Measurements from ENCODE around the gene FBXW9.

DNA sequence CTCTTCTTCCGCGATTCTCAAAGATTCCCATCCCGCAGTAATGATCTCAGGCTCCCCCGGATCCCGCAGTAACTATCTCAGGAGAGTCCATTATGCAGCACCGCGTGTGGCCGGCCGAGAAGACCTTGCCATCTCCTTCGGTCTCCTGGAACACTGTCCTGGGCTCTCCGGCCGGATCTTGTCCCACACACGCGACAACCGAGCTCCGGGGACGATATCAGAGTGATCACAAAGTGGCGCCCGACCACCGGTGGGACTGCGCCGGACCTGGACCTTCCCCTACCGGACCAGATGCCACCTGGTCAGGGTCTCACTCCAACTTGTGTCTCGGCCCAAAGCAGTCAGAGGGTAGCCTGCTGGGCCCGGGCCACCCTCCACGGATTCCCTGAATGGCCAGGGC lies 53.9 kb downstream of the FBXW9 start:
- TF ChIP-seq, protein P1, sequence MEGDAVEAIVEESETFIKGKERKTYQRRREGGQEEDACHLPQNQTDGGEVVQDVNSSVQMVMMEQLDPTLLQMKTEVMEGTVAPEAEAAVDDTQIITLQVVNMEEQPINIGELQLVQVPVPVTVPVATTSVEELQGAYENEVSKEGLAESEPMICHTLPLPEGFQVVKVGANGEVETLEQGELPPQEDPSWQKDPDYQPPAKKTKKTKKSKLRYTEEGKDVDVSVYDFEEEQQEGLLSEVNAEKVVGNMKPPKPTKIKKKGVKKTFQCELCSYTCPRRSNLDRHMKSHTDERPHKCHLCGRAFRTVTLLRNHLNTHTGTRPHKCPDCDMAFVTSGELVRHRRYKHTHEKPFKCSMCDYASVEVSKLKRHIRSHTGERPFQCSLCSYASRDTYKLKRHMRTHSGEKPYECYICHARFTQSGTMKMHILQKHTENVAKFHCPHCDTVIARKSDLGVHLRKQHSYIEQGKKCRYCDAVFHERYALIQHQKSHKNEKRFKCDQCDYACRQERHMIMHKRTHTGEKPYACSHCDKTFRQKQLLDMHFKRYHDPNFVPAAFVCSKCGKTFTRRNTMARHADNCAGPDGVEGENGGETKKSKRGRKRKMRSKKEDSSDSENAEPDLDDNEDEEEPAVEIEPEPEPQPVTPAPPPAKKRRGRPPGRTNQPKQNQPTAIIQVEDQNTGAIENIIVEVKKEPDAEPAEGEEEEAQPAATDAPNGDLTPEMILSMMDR (IDR thresholded peaks at IDR 0.05) = no peak
- TF ChIP-seq POLR2A (IDR thresholded peaks at IDR 0.05) = no peak
- no peak for TF ChIP-seq POLR2AphosphoS5 (IDR thresholded peaks at IDR 0.05)
